A549 (cell line): ENCODE measurements around the gene TSPO. TPM values are rescaled to one million over a fixed set of nuclear protein-coding genes. Genes with fewer than 3 reads are reported as not detected.

Experiments used
- ATAC-seq, 2 experiments: fragments of 200-7000 bp in 1 of 2; fragments of >200 bp in 1 of 2; cut with Nextera tagmentation in 1 of 2; cut with Tn5 transposase in 1 of 2; 3 replicates each; pipeline versions ENCODE4 v1.8.0 to v1.9.1; 2018 to 2020; ENCODE audit warnings: mild to moderate bottlenecking in 1 of 2, moderate library complexity in 1 of 2
- CTCF ChIA-PET: fragments of 300-600 bp; sonication (Branson Sonifier 250); formaldehyde crosslinking; extraction: SDS; loops from one replicate; lab custom pipeline; 2021; ENCODE audit warnings: antibody characterized with exemption, inconsistent platforms; lab: Yijun Ruan, JAX
- POLR2A ChIA-PET: fragments of 350-600 bp; formaldehyde crosslinking; extraction: SDS; loops from one replicate; lab custom pipeline; 2021; ENCODE audit warnings: antibody characterized with exemption, inconsistent platforms; lab: Yijun Ruan, JAX
- DNase-seq, 2 experiments: peaks; one replicate each; pipeline versions ENCODE4 v3.0.0 to v3.0.0-alpha.2; 2011 to 2016; ENCODE audit warnings: low read depth in 1 of 2, low spot score in 1 of 2
- FAIRE-seq: peaks from 2 replicates; lab custom pipeline; 2011; peaks lifted over from hg19 to GRCh38; lab: Jason Lieb, UNC
- H3K27ac ChIP-seq, 2 experiments: fragments of >200 bp; sonication (Bioruptor Twin); formaldehyde crosslinking; 3 replicates each; pipeline ENCODE4 v1.5.1; 2016 to 2017
- H3K4me1 ChIP-seq: fragments of >200 bp; sonication (Bioruptor Twin); formaldehyde crosslinking; 3 replicates; pipeline ENCODE4 v1.6.1; 2016
- H3K4me2 ChIP-seq: fragments of >200 bp; sonication (Bioruptor Twin); formaldehyde crosslinking; 3 replicates; pipeline ENCODE4 v1.6.1; 2016
- H3K4me3 ChIP-seq: fragments of >200 bp; sonication (Bioruptor Twin); formaldehyde crosslinking; 3 replicates; pipeline ENCODE4 v1.5.1; 2016
- H3K9me3 ChIP-seq: fragments of >200 bp; sonication (Bioruptor Twin); formaldehyde crosslinking; 3 replicates; pipeline ENCODE4 v1.6.1; 2016
- CHD2 ChIP-seq: fragments of 150-350 bp; IDR thresholded peaks from 2 replicates; pipeline ENCODE4 v1.6.1; 2014; ENCODE audit warnings: low read length; ENCODE audit not compliant: partially characterized antibody
- HOXB5 ChIP-seq: fragments of 250-450 bp; sonication (Bioruptor Pico); IDR thresholded peaks from 2 replicates; pipeline ENCODE4 v1.5.0; 2020; ENCODE audit warnings: mild to moderate bottlenecking, moderate library complexity
- MAFK ChIP-seq: fragments of 450-650 bp; IDR thresholded peaks from 2 replicates; pipeline ENCODE4 v1.6.1; 2014; ENCODE audit not compliant: partially characterized antibody
- MAZ ChIP-seq: fragments of 150-350 bp; IDR thresholded peaks from 2 replicates; pipeline ENCODE4 v1.6.1; 2014; ENCODE audit warnings: antibody characterized with exemption, low read depth, low read length, borderline replicate concordance
- RCOR1 ChIP-seq: fragments of 150-350 bp; IDR thresholded peaks from 2 replicates; pipeline ENCODE4 v1.6.1; 2014; ENCODE audit warnings: antibody characterized with exemption, low read length, low read depth
- RNF2 ChIP-seq: fragments of 200-600 bp; sonication (generic); IDR thresholded peaks from 2 replicates; pipeline ENCODE4 v1.6.1; 2016; ENCODE audit warnings: low read depth, mild to moderate bottlenecking, antibody characterized with exemption, moderate library complexity, borderline replicate concordance
- TFCP2L1 ChIP-seq: fragments of 250-450 bp; sonication (Bioruptor Pico); IDR thresholded peaks from 2 replicates; pipeline ENCODE4 v1.5.0; 2021; ENCODE audit warnings: mild to moderate bottlenecking
- TP53 ChIP-seq: fragments of 250-450 bp; sonication (Bioruptor Pico); IDR thresholded peaks from 2 replicates; pipeline ENCODE4 v1.5.0; 2021; ENCODE audit warnings: mild to moderate bottlenecking, moderate library complexity
- WGBS: methylation state at CpG from one replicate; pipeline ENCODE4 v1.1.6; 2017; ENCODE audit errors: missing lambda C conversion rate; 5-methylcytosine and 5-hydroxymethylcytosine counted together
- polyA plus RNA-seq, 4 experiments: library from polyadenylated mRNA; depleted of rRNA in 3 of 4; stranded (reverse); fragments of >200 nt; fragmentation: RNase III in 1 of 4; extraction: RNeasy Plus Mini Kit Qiagen cat#74134 plus additional on column Dnase treatment in 1 of 4; gene quantifications; 2 replicates in 3 of 4; 3 replicates in 1 of 4; pipeline ENCODE4 v1.2.3, GENCODE V29; 2011 to 2017
- TF ChIP-seq, protein P1 (sequence below): fragments of >200 bp; sonication (Bioruptor Twin); formaldehyde crosslinking; IDR thresholded peaks from 2 replicates; pipeline ENCODE4 v1.6.1; 2016
- TF ChIP-seq, protein P2 (sequence below): IDR thresholded peaks from 2 replicates; pipeline ENCODE4 v1.6.1; 2012
- TF ChIP-seq, protein P3 (sequence below): fragments of >200 bp; sonication (Bioruptor Twin); formaldehyde crosslinking; IDR thresholded peaks from 3 replicates; pipeline ENCODE4 v1.5.1; 2016
- TF ChIP-seq, protein P4 (sequence below): IDR thresholded peaks from 2 replicates; pipeline ENCODE4 v1.6.1; 2012; ENCODE audit warnings: low read depth, borderline replicate concordance
- TF ChIP-seq, protein P5 (sequence below): fragments of 200-600 bp; sonication (generic); IDR thresholded peaks from 2 replicates; pipeline ENCODE4 v1.6.1; 2016; ENCODE audit warnings: antibody characterized with exemption, mild to moderate bottlenecking, moderate library complexity

TSPO gene
- polyA plus RNA-seq, 2 of the 4 experiments (the other 2 are of a cell fraction) = 43.2 to 94.4 TPM

GRCh38 chr22:43154887-43155536 is 3.7 kb downstream of the TSPO start (continued):
- TF ChIP-seq TP53 (CRISPR knock-in tag) (no peak), HOXB5 (CRISPR knock-in tag) (no peak), MAZ (no peak), RCOR1 (no peak)

DNA sequence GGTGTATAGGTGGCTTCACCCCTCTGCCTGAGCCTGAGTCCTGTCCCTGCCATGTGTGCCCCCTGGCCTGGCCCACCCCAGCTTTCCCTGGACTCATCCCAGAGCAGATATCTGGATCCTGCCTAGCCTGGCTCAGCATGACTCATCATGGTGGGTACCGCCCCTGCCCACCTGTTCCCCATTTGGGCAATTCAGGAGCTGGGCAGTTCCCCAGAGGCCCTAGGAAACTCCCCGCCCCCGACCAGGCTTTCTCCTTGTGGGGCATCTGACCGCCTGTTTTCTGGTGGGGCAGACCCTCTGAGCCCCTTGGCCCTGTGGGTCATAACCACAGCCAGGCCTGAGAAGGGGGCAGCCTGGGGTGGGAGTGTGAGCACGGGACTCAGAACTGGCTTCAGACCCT is 4.4 kb downstream of the TSPO start:
- CTCF ChIA-PET = interaction anchor here (1.2 kb wide), 1 partner anchor 288 kb away, joined by 4 read pairs; no protein-coding TSS in a partner anchor
- DNase-seq = no peak
- ATAC-seq = no peak

More for the DNA sequence above, 4.4 kb downstream of the TSPO start:
- Histone ChIP-seq H3K4me1 (peaks cover 12% of the 10 kb centered on the region; the same call in 2 of the 3 replicates), H3K4me2 (no peak overlapping the region), H3K4me3 (no peak overlapping the region), H3K27ac (no peak overlapping the region), H3K9me3 (no peaks in the 10 kb centered on the region)
- FAIRE-seq = no peak
- TF ChIP-seq, protein P1, sequence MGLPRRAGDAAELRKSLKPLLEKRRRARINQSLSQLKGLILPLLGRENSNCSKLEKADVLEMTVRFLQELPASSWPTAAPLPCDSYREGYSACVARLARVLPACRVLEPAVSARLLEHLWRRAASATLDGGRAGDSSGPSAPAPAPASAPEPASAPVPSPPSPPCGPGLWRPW = no peak
- TF ChIP-seq MAZ (no peak), TFCP2L1 (no peak), CHD2 (no peak), RNF2 (no peak), MAFK (no peak)
- TF ChIP-seq, protein P2, sequence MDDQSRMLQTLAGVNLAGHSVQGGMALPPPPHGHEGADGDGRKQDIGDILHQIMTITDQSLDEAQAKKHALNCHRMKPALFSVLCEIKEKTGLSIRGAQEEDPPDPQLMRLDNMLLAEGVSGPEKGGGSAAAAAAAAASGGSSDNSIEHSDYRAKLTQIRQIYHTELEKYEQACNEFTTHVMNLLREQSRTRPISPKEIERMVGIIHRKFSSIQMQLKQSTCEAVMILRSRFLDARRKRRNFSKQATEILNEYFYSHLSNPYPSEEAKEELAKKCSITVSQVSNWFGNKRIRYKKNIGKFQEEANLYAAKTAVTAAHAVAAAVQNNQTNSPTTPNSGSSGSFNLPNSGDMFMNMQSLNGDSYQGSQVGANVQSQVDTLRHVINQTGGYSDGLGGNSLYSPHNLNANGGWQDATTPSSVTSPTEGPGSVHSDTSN = no peak
- TF ChIP-seq, protein P3, sequence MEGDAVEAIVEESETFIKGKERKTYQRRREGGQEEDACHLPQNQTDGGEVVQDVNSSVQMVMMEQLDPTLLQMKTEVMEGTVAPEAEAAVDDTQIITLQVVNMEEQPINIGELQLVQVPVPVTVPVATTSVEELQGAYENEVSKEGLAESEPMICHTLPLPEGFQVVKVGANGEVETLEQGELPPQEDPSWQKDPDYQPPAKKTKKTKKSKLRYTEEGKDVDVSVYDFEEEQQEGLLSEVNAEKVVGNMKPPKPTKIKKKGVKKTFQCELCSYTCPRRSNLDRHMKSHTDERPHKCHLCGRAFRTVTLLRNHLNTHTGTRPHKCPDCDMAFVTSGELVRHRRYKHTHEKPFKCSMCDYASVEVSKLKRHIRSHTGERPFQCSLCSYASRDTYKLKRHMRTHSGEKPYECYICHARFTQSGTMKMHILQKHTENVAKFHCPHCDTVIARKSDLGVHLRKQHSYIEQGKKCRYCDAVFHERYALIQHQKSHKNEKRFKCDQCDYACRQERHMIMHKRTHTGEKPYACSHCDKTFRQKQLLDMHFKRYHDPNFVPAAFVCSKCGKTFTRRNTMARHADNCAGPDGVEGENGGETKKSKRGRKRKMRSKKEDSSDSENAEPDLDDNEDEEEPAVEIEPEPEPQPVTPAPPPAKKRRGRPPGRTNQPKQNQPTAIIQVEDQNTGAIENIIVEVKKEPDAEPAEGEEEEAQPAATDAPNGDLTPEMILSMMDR = no peak
- TF ChIP-seq, protein P4, sequence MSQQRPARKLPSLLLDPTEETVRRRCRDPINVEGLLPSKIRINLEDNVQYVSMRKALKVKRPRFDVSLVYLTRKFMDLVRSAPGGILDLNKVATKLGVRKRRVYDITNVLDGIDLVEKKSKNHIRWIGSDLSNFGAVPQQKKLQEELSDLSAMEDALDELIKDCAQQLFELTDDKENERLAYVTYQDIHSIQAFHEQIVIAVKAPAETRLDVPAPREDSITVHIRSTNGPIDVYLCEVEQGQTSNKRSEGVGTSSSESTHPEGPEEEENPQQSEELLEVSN = no peak
- TF ChIP-seq, protein P5, sequence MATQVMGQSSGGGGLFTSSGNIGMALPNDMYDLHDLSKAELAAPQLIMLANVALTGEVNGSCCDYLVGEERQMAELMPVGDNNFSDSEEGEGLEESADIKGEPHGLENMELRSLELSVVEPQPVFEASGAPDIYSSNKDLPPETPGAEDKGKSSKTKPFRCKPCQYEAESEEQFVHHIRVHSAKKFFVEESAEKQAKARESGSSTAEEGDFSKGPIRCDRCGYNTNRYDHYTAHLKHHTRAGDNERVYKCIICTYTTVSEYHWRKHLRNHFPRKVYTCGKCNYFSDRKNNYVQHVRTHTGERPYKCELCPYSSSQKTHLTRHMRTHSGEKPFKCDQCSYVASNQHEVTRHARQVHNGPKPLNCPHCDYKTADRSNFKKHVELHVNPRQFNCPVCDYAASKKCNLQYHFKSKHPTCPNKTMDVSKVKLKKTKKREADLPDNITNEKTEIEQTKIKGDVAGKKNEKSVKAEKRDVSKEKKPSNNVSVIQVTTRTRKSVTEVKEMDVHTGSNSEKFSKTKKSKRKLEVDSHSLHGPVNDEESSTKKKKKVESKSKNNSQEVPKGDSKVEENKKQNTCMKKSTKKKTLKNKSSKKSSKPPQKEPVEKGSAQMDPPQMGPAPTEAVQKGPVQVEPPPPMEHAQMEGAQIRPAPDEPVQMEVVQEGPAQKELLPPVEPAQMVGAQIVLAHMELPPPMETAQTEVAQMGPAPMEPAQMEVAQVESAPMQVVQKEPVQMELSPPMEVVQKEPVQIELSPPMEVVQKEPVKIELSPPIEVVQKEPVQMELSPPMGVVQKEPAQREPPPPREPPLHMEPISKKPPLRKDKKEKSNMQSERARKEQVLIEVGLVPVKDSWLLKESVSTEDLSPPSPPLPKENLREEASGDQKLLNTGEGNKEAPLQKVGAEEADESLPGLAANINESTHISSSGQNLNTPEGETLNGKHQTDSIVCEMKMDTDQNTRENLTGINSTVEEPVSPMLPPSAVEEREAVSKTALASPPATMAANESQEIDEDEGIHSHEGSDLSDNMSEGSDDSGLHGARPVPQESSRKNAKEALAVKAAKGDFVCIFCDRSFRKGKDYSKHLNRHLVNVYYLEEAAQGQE = no peak
- POLR2A ChIA-PET = no interaction called here
- 86% methylated on average over 4 of the region's 5 CpGs for WGBS
